HG03378 (cell line): ENCODE measurements around the gene PCK2.
"Not testable (repeated sequence)": the region's sequence is repeated elsewhere in the genome, so short reads cannot be mapped to it uniquely, and the experiment has no call there.

Source experiments
- ATAC-seq: cut with Tn5 transposase; IDR thresholded peaks from one replicate; pipeline ENCODE4 v1.9.1; 2021; ENCODE audit warnings: mild to moderate bottlenecking, moderate library complexity; ENCODE audit not compliant: unreplicated experiment

The PCK2 gene

GRCh38 chr14:24093901-24094840 is at the start of gene PCK2:
Gene PCK2 (plus strand): TSS chr14:24094311. CDS start chr14:24094406, 95 bp downstream.
- ATAC-seq: no peak

- not testable (repeated sequence) for ATAC-seq
Observed at GRCh38 chr14:24049002-24049401, 45.1 kb upstream of the PCK2 start.

DNA sequence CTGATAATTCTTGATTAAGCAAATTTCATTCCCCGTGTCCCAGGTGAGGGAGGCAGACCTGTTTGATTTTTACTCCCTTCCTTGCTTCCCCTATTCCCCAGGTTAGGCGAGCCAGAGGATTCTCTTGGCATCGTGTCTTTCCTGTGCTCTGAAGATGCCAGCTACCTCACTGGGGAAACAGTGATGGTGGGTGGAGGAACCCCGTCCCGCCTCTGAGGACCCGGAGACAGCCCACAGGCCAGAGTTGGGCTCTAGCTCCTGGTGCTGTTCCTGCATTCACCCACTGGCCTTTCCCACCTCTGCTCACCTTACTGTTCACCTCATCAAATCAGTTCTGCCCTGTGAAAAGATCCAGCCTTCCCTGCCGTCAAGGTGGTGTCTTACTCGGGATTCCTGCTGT is 43.4 kb upstream of the PCK2 start:
- not testable (repeated sequence) for ATAC-seq

DNA sequence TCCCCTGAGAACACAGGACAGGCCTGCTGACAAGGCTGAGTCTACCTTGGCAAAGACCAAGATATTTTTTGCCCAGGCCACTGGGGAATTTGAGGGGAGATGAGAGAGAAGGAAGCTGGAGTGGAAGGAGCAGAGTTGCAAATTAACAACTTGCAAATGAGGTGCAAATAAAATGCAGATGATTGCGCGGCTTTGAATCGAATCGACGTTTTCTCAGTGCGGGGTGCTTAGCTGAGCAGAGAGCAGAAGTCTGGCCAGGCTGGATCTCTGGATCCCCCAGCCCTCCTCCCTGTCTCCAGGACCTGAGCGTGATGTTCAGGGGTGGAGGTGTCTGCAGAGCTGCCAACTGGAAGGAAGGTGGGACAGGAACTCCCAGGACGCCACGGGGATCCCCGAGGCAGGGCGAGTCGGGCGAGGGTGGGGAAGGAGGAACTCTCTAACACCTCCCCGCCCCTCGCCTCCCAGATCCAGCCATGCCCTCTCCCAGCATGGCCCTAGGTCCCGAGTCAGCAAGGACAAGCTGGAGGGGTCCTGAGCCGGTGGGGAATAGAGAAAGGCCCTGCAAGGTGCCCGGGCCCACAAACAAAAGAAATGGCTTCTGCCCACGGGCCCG is 42.8 kb upstream of the PCK2 start:
- no peak for ATAC-seq

DNA sequence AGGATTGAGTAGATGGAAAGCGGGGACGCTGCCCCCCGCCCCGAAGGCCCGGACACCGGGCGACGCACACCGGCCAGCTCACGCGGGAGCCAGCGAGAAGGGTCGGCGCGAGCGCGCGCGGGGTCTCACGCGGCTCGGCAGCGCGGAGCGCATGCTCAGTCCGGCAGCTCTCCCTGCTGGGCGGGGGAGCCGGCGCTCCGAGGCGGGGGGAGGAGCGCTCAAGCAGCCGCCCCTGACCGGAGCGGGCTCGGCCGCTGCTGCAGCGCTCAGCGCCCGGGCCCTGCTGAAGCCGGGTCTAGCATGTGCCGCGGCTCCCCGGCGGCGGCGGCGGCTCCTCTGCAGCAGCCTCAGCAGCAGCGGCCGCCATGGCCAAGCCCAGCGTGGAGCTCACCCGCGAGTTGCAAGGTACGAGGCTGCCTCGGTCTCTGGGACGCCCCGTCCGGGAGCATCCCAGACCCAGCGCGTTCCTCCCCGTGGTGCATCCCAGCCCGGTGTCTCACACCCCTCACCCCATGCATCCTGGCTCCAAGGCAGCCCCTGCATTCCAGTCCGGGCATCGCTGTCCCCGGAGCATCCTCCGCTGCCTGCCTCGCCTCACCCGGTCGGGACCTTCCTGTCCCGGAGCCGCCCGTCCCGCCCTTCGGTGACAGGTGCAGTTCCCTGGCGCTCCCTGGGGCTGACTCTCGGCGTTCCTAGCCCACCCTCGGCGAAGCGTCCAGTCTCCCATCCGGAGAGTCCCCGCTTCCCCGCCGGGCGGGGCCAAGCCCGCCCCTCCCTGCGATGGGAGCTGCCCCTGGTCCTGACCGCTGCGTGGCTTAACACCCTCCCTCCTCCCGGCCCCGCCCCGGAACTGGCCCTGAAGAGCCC is 42.1 kb upstream of the PCK2 start, which contains the start of gene CARMIL3:
Gene CARMIL3 (plus strand): TSS at position 221 of the 867 bp plus-strand sequence. CDS start 145 bp downstream, at position 366.
- ATAC-seq: no peak

- no peak for ATAC-seq
Observed at GRCh38 chr14:24052656-24053547, 41.2 kb upstream of the PCK2 start.

DNA sequence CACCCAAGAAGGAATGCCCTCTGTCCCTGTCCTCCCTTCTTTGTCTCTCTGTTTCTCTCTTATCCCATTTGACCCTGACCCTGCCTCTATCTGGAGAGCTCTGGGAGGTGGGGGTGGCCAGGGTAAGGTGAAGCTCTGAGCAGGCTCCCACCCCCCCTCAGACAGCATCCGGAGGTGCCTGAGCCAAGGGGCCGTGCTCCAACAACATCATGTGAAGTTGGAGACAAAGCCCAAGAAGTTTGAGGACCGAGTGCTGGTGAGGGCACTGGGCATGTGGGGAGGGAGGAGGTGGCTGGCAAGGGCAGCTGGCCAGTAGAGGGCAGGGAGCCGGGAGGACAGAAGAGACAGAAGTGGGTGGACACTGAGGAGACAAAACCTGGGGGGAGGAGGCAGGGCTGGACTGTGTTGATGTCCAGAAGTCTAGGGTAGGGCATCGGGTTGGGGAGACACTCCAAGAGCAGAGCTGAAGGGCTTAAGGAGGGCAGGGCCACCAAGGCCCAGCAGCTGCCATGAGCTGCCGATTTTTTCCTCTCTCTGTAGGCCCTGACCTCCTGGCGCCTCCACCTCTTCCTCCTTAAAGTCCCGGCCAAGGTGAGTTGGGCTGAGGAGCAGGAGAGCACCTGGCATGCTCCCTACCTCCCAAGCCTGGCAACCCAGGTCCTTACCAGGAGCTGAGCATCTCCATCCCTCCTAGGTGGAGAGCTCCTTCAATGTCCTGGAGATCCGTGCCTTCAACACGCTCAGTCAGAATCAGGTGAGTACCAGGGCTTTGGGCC is 40.4 kb upstream of the PCK2 start:
- ATAC-seq: no peak

DNA sequence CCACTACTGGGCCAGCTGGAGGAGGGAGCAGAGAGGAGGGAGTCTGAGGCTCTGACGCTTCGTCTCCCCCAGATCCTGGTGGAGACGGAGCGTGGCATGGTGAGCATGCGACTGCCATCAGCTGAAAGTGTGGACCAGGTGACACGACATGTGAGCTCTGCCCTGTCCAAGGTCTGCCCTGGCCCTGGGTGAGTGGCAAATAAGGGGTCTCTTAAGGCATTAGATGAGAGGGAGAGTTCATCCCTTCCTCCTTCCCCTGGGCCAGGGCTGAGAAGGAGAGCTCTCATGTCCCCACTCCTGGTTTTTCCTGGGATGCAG is 39.8 kb upstream of the PCK2 start:
- no peak for ATAC-seq

- ATAC-seq: no peak
Observed at GRCh38 chr14:24054646-24055045, 39.5 kb upstream of the PCK2 start.

GRCh38 chr14:24055971-24056799 is 37.9 kb upstream of the PCK2 start:
- ATAC-seq: no peak

DNA sequence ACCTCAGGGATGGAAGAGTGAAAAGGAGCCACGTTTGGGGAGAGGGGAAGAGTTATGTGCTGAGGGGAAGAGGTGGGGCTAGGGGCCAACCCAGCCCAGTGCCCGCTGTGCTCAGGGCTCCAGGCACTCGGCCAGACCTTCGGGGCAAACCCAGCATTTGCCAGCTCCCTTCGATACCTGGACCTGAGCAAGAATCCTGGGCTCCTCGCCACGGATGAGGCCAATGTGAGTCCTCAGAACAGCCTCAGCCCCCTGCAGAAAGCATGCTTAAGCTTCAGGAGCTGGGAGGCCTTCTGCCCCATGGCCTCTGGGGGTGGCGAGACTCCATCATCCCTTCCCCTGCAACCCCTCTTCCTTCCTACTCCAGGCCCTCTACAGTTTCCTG is 37.3 kb upstream of the PCK2 start:
- no peak for ATAC-seq

DNA sequence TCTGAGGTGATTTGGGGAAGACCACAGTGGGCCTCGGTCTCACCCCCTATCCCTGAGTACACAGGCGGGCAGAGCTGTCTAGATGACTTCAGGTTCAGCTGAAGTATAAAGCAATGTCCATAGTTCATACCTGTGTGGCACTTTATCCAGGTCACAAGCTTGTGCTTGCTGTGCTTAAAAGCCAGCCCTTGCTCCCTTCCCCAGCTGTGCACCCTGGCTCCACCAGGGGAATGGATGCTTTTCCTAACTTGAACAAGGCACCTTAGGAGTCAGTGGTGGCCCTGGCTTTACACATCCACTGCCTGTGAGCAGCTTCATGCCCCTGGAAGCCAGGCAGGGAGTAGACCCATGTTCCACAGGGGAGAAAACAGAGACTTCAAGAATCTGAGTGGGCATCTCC is 36.8 kb upstream of the PCK2 start:
- no peak for ATAC-seq

DNA sequence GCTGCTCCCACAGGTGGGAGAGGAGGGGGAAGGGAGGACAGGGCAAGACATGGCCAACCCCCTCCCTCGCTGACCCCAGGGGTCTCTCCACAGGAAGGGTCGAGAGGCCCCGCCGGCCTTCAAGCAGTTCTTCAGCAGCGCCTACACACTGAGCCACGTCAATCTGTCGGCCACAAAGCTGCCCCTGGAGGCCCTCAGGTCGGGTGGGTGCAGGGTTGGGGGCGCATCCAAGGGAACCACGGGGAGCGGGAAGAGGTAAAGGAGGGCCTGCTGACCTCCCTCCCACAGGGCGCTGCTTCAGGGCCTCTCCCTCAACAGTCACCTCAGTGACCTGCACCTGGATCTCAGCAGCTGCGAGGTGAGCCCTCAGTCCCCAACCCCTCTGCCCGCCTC is 36.2 kb upstream of the PCK2 start:
- no peak for ATAC-seq

- peak; percentile 63 for ATAC-seq
Observed at GRCh38 chr14:24058260-24058950, 35.7 kb upstream of the PCK2 start.

GRCh38 chr14:24058951-24059475 is 35.1 kb upstream of the PCK2 start:
- ATAC-seq: no peak

DNA sequence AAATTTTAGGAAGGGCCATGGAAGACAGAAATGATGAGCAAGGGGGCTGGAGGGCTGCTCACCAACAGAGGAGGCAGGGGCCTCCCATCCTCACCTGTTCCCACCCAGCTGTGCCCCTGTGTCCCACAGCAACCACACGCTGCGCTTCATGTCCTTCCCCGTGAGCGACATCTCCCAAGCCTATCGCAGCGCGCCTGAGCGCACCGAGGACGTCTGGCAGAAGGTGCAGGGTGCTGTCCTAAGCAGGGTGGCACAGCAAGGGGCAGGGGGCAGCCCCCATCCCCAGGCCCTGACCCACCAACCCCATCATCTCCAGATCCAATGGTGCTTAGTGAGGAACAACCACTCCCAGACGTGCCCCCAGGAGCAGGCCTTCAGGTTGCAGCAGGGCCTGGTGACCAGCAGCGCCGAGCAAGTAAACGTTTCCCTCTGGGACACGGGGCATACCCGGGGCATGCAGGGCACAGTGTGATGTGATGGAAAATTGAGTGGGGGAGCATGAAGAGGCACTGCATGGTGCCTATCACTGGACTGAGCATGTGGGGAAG is 34.2 kb upstream of the PCK2 start:
- no peak for ATAC-seq

DNA sequence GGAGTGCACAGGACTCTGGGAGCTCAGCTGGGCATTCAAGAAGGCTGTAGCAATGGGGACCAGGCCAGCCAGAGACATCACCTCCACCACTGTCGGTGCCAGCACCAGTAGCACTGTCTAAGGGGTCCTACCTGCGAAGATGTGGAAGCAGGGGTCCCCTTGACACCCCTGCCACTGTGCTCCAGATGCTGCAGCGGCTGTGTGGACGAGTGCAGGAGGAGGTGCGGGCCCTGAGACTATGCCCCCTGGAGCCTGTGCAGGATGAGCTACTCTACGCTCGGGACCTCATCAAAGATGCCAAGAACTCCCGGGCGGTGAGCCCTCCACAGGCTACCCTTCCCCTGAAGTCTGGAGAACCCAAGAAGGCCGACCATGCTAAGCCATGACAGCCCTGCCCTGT is 33.7 kb upstream of the PCK2 start:
- no peak for ATAC-seq
